MM.1S (cell line): ENCODE measurements around the gene CPEB4.

Experiments used
- CTCF ChIP-seq: fragments of 300-600 bp; sonication (generic); IDR thresholded peaks from 2 replicates; pipeline ENCODE4 v1.5.1; 2016; ENCODE audit warnings: antibody characterized with exemption, low read length, mixed read lengths
- EZH2 ChIP-seq: fragments of 300-600 bp; sonication (generic); optimal IDR thresholded peaks from 2 replicates; pipeline ENCODE3; 2017; ENCODE audit warnings: low read depth, mild to moderate bottlenecking, antibody characterized with exemption, low read length, mixed read lengths

GRCh38 chr5:174003795-174004194 is 115.6 kb downstream of the CPEB4 start:
- TF ChIP-seq CTCF = no peak
- no peak for TF ChIP-seq EZH2
